D721Med (cell line): ENCODE results near the gene ATP6AP1.

Experiments
- DNase-seq: peaks from one replicate; pipeline ENCODE4 v3.0.0; 2011; ENCODE audit warnings: low spot score; ENCODE audit not compliant: insufficient read length
- FAIRE-seq: peaks from 2 replicates; lab custom pipeline; 2011; peaks lifted over from hg19 to GRCh38; lab: Jason Lieb, UNC
- CTCF ChIP-seq: IDR thresholded peaks from 2 replicates; pipeline ENCODE4 v1.5.1; 2012; ENCODE audit warnings: mild to moderate bottlenecking, control low read depth; ENCODE audit not compliant: insufficient read depth; ENCODE audit errors: missing control alignments

The ATP6AP1 gene

GRCh38 chrX:154440623-154441357 is 12.3 kb downstream of the ATP6AP1 start:
- DNase-seq, result no peak
- TF ChIP-seq CTCF, result no peak
- no peak for FAIRE-seq

GRCh38 chrX:154441564-154441963 is 13.1 kb downstream of the ATP6AP1 start:
- DNase-seq (no peak), FAIRE-seq (no peak)
- TF ChIP-seq CTCF, result no peak

- FAIRE-seq (no peak), DNase-seq (no peak)
Observed at GRCh38 chrX:154441984-154442707, 13.7 kb downstream of the ATP6AP1 start.

DNA sequence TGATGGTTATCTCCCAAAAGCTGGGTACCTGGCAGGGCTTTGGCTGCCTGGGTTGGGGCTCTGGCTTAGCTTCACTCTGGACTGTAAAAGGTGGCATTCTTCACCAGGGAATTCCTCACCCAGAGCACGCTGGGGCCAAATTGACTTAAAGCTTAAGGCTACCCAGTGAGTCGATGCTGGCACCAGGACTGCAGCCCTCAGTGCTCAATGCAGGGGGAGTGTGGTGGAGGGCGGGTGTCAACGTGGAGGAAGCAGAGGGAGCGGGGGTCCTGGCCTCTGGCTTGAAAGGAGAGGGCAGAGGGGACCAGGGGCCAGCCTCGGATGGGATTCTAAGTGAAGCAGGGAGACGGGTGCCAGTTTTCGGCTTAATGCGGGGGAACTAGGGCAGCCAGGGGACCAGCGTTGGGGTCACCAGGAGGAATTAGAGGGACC is 15.0 kb downstream of the ATP6AP1 start:
- TF ChIP-seq CTCF, result no peak
- FAIRE-seq (no peak), DNase-seq (no peak)

More at GRCh38 chrX:154441984-154442707, 13.7 kb downstream of the ATP6AP1 start:
- no peak for TF ChIP-seq CTCF

DNA sequence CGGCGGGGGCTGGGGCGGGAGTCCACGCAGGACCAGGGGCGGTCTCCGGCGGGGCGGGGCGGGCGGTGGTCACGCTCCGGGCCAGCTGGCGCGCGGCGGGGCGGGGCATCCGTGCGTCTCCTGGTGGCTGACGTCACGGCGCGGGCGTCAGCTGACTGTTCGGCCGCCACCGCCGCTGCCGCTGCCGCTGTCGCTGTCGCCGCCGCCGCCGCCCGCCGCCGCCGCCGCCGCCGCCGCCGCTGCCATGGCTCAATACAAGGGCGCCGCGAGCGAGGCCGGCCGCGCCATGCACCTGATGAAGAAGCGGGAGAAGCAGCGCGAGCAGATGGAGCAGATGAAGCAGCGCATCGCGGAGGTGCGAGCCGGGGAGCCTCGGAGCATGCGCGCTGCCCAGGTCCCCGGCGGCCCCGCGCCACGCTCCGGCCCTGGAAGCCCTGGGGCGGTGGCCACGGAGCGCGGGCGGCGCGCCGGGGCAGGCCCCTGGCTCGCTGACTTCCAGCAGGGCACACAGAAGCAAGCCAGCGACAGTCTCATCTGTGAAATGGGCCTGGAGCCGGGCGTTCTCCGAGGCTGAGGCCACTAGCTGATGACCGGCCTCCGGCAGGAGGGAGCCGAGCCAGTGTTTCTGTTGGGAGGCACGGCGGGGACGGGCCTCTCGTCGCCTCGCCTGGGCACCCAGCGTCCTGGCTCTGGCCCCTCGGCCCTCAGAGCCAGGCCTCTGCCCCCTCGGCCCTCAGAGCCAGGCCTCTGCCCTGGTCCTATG is 15.7 kb downstream of the ATP6AP1 start, which contains the start of gene FAM50A:
Gene FAM50A, plus strand, starts transcription at position 150 of the 763 bp plus-strand sequence. Its CDS starts 95 bp downstream, at position 245.
- FAIRE-seq, result no peak
- DNase-seq, result peak; percentile 78
- no peak for TF ChIP-seq CTCF

GRCh38 chrX:154444755-154445246 is 16.3 kb downstream of the ATP6AP1 start:
- no peak for FAIRE-seq

More at GRCh38 chrX:154444755-154445246, 16.3 kb downstream of the ATP6AP1 start:
- no peak for DNase-seq
- no peak for TF ChIP-seq CTCF
